Measurements from ENCODE around the gene PCBD1. TPM values are rescaled to one million over a fixed set of nuclear protein-coding genes. Genes with fewer than 3 reads are reported as not detected.

PCBD1 gene
- total RNA-seq (2014; rRNA removed; shearing (Covaris generic)), result 65.8 and 115 TPM in 2 replicates

GRCh38 chr10:70887804-70888800 is at the start of gene PCBD1:
TSS of gene PCBD1 (minus strand) at chr10:70888565. CDS start at chr10:70888533, 32 bp downstream.
- peak; percentile 80 for DNase-seq (ENCODE audit: low spot score)
- in situ Hi-C loops (cut with HindIII; ENCODE audit: low sequenced_read_pairs), result no loop called here

GRCh38 chr10:70937661-70938060 is 49.3 kb upstream of the PCBD1 start:
- no peak for DNase-seq (ENCODE audit: low spot score)
- in situ Hi-C loops (cut with HindIII; ENCODE audit: low sequenced_read_pairs), result no loop called here

- no peak for DNase-seq (ENCODE audit: low spot score)
- in situ Hi-C loops (cut with HindIII; ENCODE audit: low sequenced_read_pairs), result no loop called here
Observed at GRCh38 chr10:70936111-70936510, 47.7 kb upstream of the PCBD1 start.

- in situ Hi-C loops (cut with HindIII; ENCODE audit: low sequenced_read_pairs), result no loop called here
Observed at GRCh38 chr10:70935631-70936030, 47.3 kb upstream of the PCBD1 start.

GRCh38 chr10:70935125-70935625 is 46.8 kb upstream of the PCBD1 start:
- DNase-seq (ENCODE audit: low spot score), result peak; percentile 63
- in situ Hi-C loops (cut with HindIII; ENCODE audit: low sequenced_read_pairs), result no loop called here

More at GRCh38 chr10:70935631-70936030, 47.3 kb upstream of the PCBD1 start:
- DNase-seq (ENCODE audit: low spot score), result peak; percentile 89

GRCh38 chr10:70934701-70935100 is 46.3 kb upstream of the PCBD1 start:
- in situ Hi-C loops (cut with HindIII; ENCODE audit: low sequenced_read_pairs), result no loop called here
- no peak for DNase-seq (ENCODE audit: low spot score)

GRCh38 chr10:70932392-70933196 is 44.2 kb upstream of the PCBD1 start:
- peak; percentile 78 for DNase-seq (ENCODE audit: low spot score)
- in situ Hi-C loops (cut with HindIII; ENCODE audit: low sequenced_read_pairs), result no loop called here

- in situ Hi-C loops (cut with HindIII; ENCODE audit: low sequenced_read_pairs), result no loop called here
- DNase-seq (ENCODE audit: low spot score), result no peak
Observed at GRCh38 chr10:70931168-70931815, 42.9 kb upstream of the PCBD1 start.

GRCh38 chr10:70930263-70931000 is 42.1 kb upstream of the PCBD1 start:
- in situ Hi-C loops (cut with HindIII; ENCODE audit: low sequenced_read_pairs), result no loop called here

GRCh38 chr10:70928140-70928539 is 39.8 kb upstream of the PCBD1 start:
- in situ Hi-C loops (cut with HindIII; ENCODE audit: low sequenced_read_pairs), result no loop called here
- DNase-seq (ENCODE audit: low spot score), result no peak

More at GRCh38 chr10:70930263-70931000, 42.1 kb upstream of the PCBD1 start:
- DNase-seq (ENCODE audit: low spot score), result peak; percentile 59

GRCh38 chr10:70927189-70927943 is 39.0 kb upstream of the PCBD1 start:
- in situ Hi-C loops (cut with HindIII; ENCODE audit: low sequenced_read_pairs), result no loop called here
- DNase-seq (ENCODE audit: low spot score), result no peak

- in situ Hi-C loops (cut with HindIII; ENCODE audit: low sequenced_read_pairs), result no loop called here
- DNase-seq (ENCODE audit: low spot score), result peak; percentile 80
Observed at GRCh38 chr10:70926226-70927000, 38.0 kb upstream of the PCBD1 start.

GRCh38 chr10:70925377-70926225 is 37.2 kb upstream of the PCBD1 start:
- DNase-seq (ENCODE audit: low spot score), result peak; percentile 48
- in situ Hi-C loops (cut with HindIII; ENCODE audit: low sequenced_read_pairs), result no loop called here

- in situ Hi-C loops (cut with HindIII; ENCODE audit: low sequenced_read_pairs), result no loop called here
- DNase-seq (ENCODE audit: low spot score), result no peak
Observed at GRCh38 chr10:70923696-70924095, 35.3 kb upstream of the PCBD1 start.

- in situ Hi-C loops (cut with HindIII; ENCODE audit: low sequenced_read_pairs), result no loop called here
- DNase-seq (ENCODE audit: low spot score), result no peak
Observed at GRCh38 chr10:70921285-70921684, 32.9 kb upstream of the PCBD1 start.

- DNase-seq (ENCODE audit: low spot score), result no peak
- in situ Hi-C loops (cut with HindIII; ENCODE audit: low sequenced_read_pairs), result no loop called here
Observed at GRCh38 chr10:70920519-70920918, 32.2 kb upstream of the PCBD1 start.

Measured in G401 (cell line).